ENCODE results near the gene USP27X. TPM values are rescaled to one million over a fixed set of nuclear protein-coding genes. Genes with fewer than 3 reads are reported as not detected.
A peak's percentile ranks its signal among the peaks of the same experiment; 100 is the strongest.

The USP27X gene
- 1 to 10 TPM; 2.2 TPM for total RNA-seq

DNA sequence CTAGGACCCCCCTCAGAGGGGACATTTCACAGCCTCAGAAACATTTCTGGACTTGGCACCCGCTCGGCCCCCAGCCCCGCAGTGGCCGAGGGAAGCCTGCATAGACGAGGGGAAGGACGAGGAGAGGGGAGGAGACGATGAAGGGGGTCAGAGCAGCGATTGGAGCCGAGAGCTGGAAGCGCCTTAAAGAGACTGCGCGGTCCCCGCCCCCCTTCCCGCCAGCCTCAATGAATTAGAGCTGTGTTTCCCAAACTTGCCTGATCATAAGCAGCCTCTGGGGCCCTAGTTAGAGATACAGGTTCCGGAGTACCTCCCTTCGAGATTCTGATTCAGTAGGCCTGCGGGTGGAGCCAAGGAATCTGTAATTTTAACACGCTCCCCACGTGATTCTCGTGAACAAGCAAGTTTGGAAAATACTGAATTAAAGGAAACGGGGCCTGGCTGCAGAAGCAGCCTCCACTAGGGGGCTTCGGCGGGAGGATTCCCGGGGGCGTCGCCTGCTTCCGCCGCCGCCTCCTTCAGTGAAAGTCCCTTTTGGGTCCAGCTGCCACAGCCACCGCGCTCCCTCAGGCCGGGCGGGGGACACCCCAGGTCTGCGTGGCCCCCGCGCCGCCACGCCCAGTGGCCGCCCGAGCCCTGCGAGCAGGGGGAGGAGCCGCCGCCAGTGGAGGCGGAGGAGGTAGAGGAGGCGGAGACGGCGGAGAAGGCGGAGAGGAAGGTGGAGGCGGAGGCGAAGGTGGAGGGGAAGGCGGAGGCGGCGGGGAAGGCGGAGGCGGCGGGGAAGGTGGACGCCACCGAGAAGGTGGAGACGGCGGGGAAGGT lies at the start of gene USP27X:
USP27X (plus strand) TSS at position 651 of the 822 bp plus-strand sequence. CDS start 824 bp downstream, outside the sequence.
- DNase-seq (peak; percentile 79), ATAC-seq (peak; percentile 83)
- Mint-ChIP-seq H3K27ac (peak within 1 kb of the TSS; percentile 76), H3K27me3 (no peaks in the 10 kb centered on the region), H3K4me3 (peak within 1 kb of the TSS; percentile 74), H3K9me3 (ENCODE audit: low read depth) (no peaks in the 10 kb centered on the region), H3K4me1 (peaks cover 28% of the 10 kb centered on the region), H3K36me3 (ENCODE audit: low read depth) (no peaks in the 10 kb centered on the region)
- intact Hi-C loops (cut with DNase I, micrococcal nuclease) = loop anchor here (1.0 to 5.0 kb wide), 3 partner anchors 39 to 602 kb away; partner anchors contain the start of gene CLCN5 (in 2 of the 2)
- ChIA-PET CTCF (interaction anchor here (0.6 to 2.3 kb wide), 8 partner anchors 10 to 187 kb away, joined by 3 to 12 read pairs (median 4); partner anchors contain the start of gene CLCN5), POLR2A (interaction anchor here (0.6 kb wide), 1 partner anchor 45 kb away, joined by 3 read pairs; no protein-coding TSS in a partner anchor)

- Mint-ChIP-seq H3K9me3 (ENCODE audit: low read depth) (no peaks in the 10 kb centered on the region), H3K4me3 (no peak overlapping the region), H3K27me3 (no peaks in the 10 kb centered on the region), H3K27ac (no peak overlapping the region), H3K4me1 (peaks cover 5% of the 10 kb centered on the region), H3K36me3 (ENCODE audit: low read depth) (no peaks in the 10 kb centered on the region)
- intact Hi-C loops (cut with DNase I, micrococcal nuclease) = loop anchor here in 1 of 2 experiments (1.0 kb wide), 1 partner anchor 77 kb away; no protein-coding TSS in a partner anchor
- DNase-seq = peak; percentile 25
- POLR2A ChIA-PET = no interaction called here
- CTCF ChIA-PET = interaction anchor here (0.6 to 2.4 kb wide), 5 partner anchors 45 to 724 kb away, joined by 3 to 7 read pairs (median 3); no protein-coding TSS in a partner anchor
- peak; percentile 57 for ATAC-seq
Measured at GRCh38 chrX:49838374-49838773, 40.9 kb upstream of the USP27X start.

DNA sequence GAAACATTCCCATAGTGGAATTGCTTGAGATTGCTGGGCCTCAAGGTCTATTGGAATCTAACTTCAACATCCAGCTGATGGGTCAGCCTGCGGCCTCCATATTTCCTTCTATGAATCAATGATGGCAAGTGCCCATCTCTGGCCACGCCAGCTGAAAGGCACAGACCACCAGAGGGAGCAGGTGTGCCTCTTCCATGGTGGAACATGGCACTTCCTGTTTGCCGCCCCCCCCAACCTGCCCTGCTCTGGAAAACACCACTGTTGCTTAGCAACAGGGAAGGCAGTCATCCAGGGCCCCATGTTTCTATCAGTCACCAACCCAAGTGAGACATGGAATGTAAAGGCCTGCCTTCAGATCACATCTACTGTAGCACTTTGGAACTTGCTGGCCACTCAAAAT lies 38.6 kb upstream of the USP27X start:
- Mint-ChIP-seq H3K4me3 (no peak overlapping the region), H3K27me3 (no peaks in the 10 kb centered on the region), H3K27ac (no peak overlapping the region), H3K4me1 (peaks cover 5% of the 10 kb centered on the region), H3K36me3 (ENCODE audit: low read depth) (no peaks in the 10 kb centered on the region), H3K9me3 (ENCODE audit: low read depth) (no peaks in the 10 kb centered on the region)
- ATAC-seq (peak; percentile 81), DNase-seq (peak; percentile 77)
- intact Hi-C loops (cut with DNase I, micrococcal nuclease) = loop anchor here (1.0 to 2.0 kb wide), 3 partner anchors 36 to 78 kb away; partner anchors contain the start of gene USP27X (in 1 of the 2)
- CTCF ChIA-PET = interaction anchor here (0.8 to 1.5 kb wide), 2 partner anchors 36 to 37 kb away, joined by 4 to 5 read pairs; no protein-coding TSS in a partner anchor
- POLR2A ChIA-PET = no interaction called here

GRCh38 chrX:49842621-49843020 lies 36.7 kb upstream of the USP27X start:
- no peak overlapping the region for H3K27ac Mint-ChIP-seq
- H3K4me3 Mint-ChIP-seq = no peak overlapping the region
- CTCF ChIA-PET = no interaction called here

DNA sequence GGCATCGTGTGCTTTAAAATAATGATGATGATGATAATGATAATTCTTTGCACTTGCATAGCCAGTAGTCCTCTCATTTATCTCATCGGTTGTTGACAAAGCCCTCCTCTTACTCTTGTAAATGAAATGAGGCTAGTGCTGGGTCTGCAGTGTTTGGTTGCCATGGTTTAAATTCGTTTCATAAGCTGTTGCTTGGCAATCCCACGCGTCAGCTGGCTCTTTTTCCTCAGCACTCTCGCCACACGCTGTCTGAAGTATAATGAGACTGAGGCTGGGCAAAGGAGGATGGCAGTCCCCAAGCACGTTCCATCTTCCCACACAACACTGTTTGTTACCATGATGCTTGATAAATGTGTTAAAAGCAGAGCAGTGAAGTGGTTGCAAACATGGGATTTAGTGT lies 34.7 kb upstream of the USP27X start:
- Mint-ChIP-seq H3K4me1 (peaks cover 5% of the 10 kb centered on the region), H3K27ac (no peak overlapping the region)
- intact Hi-C loops (cut with DNase I, micrococcal nuclease) = no loop called here

More at GRCh38 chrX:49842621-49843020, 36.7 kb upstream of the USP27X start:
- POLR2A ChIA-PET = no interaction called here
- peaks cover 5% of the 10 kb centered on the region for H3K4me1 Mint-ChIP-seq
- no peaks in the 10 kb centered on the region for H3K36me3 Mint-ChIP-seq (ENCODE audit: low read depth)
- H3K9me3 Mint-ChIP-seq (ENCODE audit: low read depth) = no peaks in the 10 kb centered on the region
- intact Hi-C loops (cut with DNase I, micrococcal nuclease) = no loop called here
- DNase-seq = no peak
- ATAC-seq = no peak
- no peaks in the 10 kb centered on the region for H3K27me3 Mint-ChIP-seq

DNA sequence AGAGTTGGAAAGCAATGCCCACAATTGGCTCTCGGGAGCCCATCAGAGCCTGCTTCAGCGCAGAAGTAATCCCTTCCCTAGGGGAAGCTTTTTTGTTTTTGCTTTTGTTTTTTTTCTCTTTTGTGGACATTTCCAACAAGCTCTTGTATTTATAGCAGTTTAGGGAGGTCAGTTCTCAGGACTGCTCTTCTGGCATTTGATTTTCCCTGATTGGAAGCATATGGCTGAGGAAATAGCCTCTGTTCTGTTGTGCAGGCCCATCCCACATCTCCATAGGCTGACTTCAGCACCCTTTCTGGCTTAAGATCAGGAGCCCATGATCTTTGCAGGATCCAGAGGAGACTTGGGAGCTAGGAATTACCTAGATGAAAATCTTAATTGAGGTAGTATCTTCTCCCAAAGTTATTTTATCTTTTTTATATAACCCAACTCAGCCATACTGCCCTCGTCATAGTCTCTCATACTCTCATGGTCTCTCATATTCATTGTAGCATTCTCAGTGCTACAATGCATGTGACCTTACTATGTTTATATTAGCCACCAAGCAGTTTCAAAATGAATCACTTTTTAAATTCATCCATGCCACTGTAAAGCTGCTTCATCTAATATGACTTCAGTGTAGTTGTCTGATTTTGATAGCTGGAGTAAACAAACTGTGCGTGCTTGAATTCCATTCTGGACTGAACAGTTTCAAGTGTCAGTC lies 33.4 kb upstream of the USP27X start:
- DNase-seq (no peak), ATAC-seq (no peak)
- Mint-ChIP-seq H3K36me3 (ENCODE audit: low read depth) (no peaks in the 10 kb centered on the region), H3K4me1 (peaks cover 2% of the 10 kb centered on the region), H3K9me3 (ENCODE audit: low read depth) (no peaks in the 10 kb centered on the region), H3K27me3 (peaks cover 2% of the 10 kb centered on the region), H3K4me3 (no peak overlapping the region), H3K27ac (no peak overlapping the region)
- CTCF ChIA-PET = no interaction called here
- POLR2A ChIA-PET = no interaction called here
- intact Hi-C loops (cut with DNase I, micrococcal nuclease) = no loop called here

More for the DNA sequence above, 34.7 kb upstream of the USP27X start:
- ATAC-seq (no peak), DNase-seq (no peak)
- H3K9me3 Mint-ChIP-seq (ENCODE audit: low read depth) = no peaks in the 10 kb centered on the region
- no peak overlapping the region for H3K4me3 Mint-ChIP-seq
- H3K36me3 Mint-ChIP-seq (ENCODE audit: low read depth) = no peaks in the 10 kb centered on the region
- POLR2A ChIA-PET = no interaction called here
- no peaks in the 10 kb centered on the region for H3K27me3 Mint-ChIP-seq
- CTCF ChIA-PET = interaction anchor here (0.7 kb wide), 1 partner anchor 1550 kb away, joined by 3 read pairs; no protein-coding TSS in a partner anchor

DNA sequence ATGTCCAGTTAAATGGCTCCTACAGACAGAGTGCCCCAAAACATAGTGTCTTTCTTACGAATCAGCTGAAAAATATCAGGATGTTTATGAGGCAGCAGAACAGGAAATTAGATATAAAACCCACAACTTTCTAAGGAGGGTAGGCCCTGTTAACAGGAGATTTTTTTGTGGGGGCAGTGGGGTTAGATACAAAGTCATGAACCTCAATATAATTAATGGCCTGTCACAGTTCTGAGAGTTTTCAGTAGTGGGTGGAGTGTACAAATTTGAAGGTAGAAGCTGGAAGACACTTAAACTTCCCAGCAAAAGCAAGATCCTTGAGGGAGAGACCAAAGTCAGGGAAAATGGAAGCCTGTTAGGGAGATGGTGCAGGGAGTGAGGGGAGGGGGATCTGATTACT lies 32.8 kb upstream of the USP27X start:
- ATAC-seq = no peak
- Mint-ChIP-seq H3K27ac (no peak overlapping the region), H3K9me3 (ENCODE audit: low read depth) (no peaks in the 10 kb centered on the region), H3K4me3 (no peak overlapping the region), H3K4me1 (no peaks in the 10 kb centered on the region), H3K27me3 (peaks cover 2% of the 10 kb centered on the region), H3K36me3 (ENCODE audit: low read depth) (no peaks in the 10 kb centered on the region)
- ChIA-PET CTCF (no interaction called here), POLR2A (no interaction called here)
- no peak for DNase-seq
- intact Hi-C loops (cut with DNase I, micrococcal nuclease) = no loop called here

DNA sequence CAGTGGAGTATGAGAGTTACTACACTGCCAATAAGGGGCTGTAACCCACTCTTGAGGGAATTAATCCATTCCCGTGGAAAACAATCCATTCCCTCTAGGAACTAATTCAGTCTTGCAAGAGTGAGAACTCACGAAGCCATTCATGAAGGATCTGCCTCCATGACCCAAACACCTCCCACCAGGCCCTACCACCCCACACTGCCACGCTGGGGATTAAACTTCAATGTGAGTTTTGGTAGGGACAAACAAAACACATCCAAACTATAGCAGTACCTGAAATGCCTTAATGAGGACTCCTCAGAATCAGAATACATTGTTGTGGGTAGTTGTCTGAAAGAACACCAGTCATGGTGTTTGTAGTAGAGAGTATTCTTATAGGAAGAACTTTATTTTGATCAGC lies 31.0 kb upstream of the USP27X start:
- ATAC-seq (no peak), DNase-seq (no peak)
- CTCF ChIA-PET = interaction anchor here (1.2 kb wide), 2 partner anchors 11 to 71 kb away, joined by 3 read pairs; no protein-coding TSS in a partner anchor
- intact Hi-C loops (cut with DNase I, micrococcal nuclease) = no loop called here
- POLR2A ChIA-PET = no interaction called here
- Mint-ChIP-seq H3K27ac (no peak overlapping the region), H3K36me3 (ENCODE audit: low read depth) (no peaks in the 10 kb centered on the region), H3K4me1 (no peaks in the 10 kb centered on the region), H3K27me3 (peaks cover 2% of the 10 kb centered on the region), H3K4me3 (no peak overlapping the region), H3K9me3 (ENCODE audit: low read depth) (no peaks in the 10 kb centered on the region)

DNA sequence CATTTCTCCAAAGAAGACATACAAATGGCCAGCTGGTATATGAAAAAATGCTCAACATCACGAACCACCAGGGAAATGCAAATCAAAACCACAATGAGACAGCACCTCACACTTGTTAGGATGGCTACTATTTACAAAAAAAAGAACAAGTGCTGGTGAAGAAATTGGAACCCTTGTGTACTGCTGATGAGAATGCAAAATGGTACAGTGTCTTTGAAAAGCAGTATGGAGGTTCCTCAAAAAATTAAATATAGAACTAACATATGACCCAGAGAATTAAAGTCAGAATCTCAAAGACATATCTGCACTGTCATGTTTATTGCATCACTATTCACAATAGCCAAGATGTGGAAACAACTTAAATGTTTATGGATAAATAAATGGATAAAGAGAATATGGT lies 29.3 kb upstream of the USP27X start:
- POLR2A ChIA-PET = no interaction called here
- ATAC-seq (no peak), DNase-seq (no peak)
- Mint-ChIP-seq H3K9me3 (ENCODE audit: low read depth) (no peaks in the 10 kb centered on the region), H3K27ac (no peak overlapping the region), H3K4me1 (no peaks in the 10 kb centered on the region), H3K36me3 (ENCODE audit: low read depth) (no peaks in the 10 kb centered on the region), H3K4me3 (no peak overlapping the region), H3K27me3 (peaks cover 2% of the 10 kb centered on the region)
- CTCF ChIA-PET = no interaction called here
- intact Hi-C loops (cut with DNase I, micrococcal nuclease) = no loop called here

- H3K36me3 Mint-ChIP-seq (ENCODE audit: low read depth) = no peaks in the 10 kb centered on the region
- H3K4me1 Mint-ChIP-seq = no peaks in the 10 kb centered on the region
- ChIA-PET CTCF (no interaction called here), POLR2A (no interaction called here)
- intact Hi-C loops (cut with DNase I, micrococcal nuclease) = no loop called here
- H3K27ac Mint-ChIP-seq = no peak overlapping the region
- no peak overlapping the region for H3K4me3 Mint-ChIP-seq
- ATAC-seq (no peak), DNase-seq (no peak)
- peaks cover 2% of the 10 kb centered on the region for H3K27me3 Mint-ChIP-seq
- H3K9me3 Mint-ChIP-seq (ENCODE audit: low read depth) = no peaks in the 10 kb centered on the region
Measured at GRCh38 chrX:49853661-49854060, 25.6 kb upstream of the USP27X start.

DNA sequence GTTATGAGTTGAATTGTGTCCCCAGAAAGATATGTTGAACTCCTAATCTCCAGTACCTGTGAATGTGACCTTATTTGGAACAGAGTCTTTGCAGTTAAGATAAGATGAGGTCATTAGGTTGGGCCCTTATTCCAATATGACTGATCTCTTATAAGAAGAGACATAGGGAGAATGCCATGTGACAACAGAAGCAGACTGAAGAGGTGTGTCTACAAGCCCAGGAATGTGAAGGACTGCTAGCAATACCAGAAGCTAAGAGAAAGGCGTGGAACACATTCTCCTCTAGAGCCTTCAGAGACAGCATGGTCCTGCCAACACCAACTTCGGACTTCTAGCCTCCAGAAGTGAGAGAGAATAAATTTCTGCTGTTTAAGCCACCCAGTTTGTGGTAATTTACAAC lies 22.5 kb upstream of the USP27X start:
- CTCF ChIA-PET = no interaction called here
- ATAC-seq (no peak), DNase-seq (no peak)
- no peaks in the 10 kb centered on the region for H3K36me3 Mint-ChIP-seq (ENCODE audit: low read depth)
- H3K27me3 Mint-ChIP-seq = no peaks in the 10 kb centered on the region
- intact Hi-C loops (cut with DNase I, micrococcal nuclease) = no loop called here
- H3K4me3 Mint-ChIP-seq = no peak overlapping the region
- POLR2A ChIA-PET = no interaction called here
- H3K27ac Mint-ChIP-seq = no peak overlapping the region
- H3K9me3 Mint-ChIP-seq (ENCODE audit: low read depth) = no peaks in the 10 kb centered on the region
- no peaks in the 10 kb centered on the region for H3K4me1 Mint-ChIP-seq
